ENCODE results near the gene GADD45B.
"Not testable (repeated sequence)": the region's sequence is repeated elsewhere in the genome, so short reads cannot be mapped to it uniquely, and the experiment has no call there.

Gene GADD45B

DNA sequence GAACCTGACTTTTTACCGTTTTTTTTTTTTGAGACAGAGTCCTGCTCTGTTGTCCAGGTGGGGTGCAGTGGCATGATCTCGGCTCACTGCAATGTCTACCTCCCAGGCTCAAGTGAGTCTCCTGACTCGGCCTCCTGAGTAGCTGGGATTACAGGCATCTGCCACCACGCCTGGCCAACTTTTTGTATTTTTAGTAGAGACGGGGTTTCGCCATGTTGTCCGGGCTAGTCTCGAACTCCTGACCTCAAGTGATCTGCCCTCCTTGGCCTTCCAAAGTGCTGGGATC is 6.1 kb upstream of the GADD45B start:
- not testable (repeated sequence) for DNase-seq

DNA sequence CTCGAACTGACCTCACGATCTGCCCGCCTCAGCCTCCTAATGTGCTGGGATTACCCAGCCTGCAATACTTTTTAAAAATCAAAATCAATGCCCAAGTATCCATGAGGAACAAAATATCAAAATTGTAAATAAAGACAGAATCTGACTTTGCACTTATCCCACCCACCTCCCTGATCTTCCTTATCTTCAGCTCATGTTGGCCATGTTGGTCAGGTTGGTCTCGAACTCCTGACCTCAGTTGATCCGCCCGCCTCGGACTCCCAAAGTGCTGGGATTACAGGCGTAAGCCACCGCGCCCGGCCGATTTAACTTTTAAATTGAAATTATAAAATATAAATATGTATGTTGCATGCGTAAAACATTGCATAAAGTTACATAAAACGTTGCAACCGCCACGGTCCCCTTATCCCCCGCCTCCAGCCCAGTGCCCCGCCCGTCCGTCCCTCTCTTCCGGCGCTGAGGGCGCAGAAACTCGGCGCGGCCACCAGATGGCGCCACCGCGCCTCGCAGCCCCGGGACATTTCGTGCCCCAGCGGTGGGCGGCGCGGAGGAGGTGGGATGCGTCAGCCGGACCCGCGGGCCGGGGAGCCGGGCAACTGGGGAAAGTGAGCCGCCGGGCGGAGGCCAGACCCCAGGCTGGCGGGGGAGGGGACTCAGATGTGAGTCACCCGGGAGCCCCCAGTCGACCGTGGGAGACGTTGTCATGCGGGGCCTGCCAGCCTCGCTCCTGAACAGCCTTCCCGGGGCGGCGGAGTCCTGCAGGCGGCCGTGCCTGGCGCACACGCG is 1.5 kb upstream of the GADD45B start:
- peak; percentile 95 to 97 for DNase-seq

DNA sequence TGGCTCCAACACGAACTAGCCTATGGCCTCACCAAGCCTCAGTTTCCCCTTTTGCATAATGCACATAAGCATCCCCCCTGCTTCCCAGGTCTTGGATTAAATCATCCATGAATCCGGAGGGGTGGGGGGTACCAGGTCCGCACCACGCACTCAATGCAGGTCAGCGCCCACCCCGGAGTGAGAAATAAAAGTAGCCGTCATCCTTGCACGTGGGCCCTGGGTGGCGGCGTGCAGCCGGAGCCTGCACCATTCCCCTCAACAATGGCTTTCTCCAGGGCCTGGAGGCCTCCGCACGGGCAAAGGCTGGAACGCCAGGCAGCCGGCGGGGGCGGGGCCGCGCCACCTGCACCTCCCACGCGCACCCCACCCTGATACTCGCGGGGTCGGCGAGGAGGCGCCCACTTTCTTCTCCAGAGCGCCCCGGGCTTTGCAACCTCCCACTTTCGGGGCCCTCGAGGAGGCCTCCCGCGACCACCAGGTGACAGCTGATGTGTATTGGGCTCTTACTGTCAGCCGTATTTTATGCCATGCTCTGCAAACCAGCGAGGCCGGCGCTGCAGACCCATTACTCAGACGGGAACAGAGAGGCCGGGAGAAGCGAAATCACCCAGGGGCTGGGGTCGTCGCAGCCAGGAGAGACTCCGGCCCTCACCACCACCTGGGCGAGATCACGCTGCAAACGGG is 767 bp upstream of the GADD45B start:
- peak; percentile 83 to 85 for DNase-seq

DNA sequence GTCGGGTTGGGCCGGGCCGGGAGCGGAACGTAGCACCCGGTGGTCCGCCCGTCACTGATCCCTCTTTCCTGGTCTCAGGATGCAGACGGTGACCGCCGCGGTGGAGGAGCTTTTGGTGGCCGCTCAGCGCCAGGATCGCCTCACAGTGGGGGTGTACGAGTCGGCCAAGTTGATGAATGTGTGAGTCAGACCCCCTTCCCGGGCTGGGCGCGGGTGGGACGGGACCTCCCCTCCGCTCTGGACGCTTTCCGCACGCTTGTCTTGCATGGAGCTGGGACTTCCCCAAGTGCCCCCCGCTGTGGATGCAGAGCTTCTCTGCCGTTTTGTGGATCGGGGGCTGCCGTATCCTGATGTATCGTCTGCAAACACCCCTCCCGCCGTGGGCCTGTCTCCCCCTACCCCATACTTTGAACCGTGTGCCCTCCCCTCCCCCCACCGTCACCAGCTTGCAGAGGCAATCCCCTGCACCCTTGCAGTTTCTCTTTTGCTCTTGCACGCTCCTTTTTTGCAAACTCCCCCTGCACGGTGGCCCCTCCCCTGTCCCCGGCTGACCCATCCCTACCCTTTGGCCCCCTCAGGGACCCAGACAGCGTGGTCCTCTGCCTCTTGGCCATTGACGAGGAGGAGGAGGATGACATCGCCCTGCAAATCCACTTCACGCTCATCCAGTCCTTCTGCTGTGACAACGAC is 669 bp downstream of the GADD45B start:
- peak; percentile 84 to 85 for DNase-seq

DNA sequence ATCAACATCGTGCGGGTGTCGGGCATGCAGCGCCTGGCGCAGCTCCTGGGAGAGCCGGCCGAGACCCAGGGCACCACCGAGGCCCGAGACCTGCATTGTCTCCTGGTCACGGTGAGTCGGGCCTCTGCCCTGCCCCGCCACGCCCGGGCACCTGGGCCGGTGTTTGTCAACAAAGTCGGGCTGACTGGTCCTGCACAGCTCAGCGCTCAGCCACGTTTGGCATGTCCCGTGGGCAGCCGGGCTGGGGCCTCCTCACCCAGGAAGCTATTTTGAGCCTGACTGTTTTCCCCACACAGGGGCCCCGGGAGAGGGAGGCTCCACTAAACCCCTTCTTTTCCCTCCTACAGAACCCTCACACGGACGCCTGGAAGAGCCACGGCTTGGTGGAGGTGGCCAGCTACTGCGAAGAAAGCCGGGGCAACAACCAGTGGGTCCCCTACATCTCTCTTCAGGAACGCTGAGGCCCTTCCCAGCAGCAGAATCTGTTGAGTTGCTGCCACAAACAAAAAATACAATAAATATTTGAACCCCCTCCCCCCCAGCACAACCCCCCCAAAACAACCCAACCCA is 1.3 kb downstream of the GADD45B start:
- DNase-seq = peak; percentile 60 to 64

DNA sequence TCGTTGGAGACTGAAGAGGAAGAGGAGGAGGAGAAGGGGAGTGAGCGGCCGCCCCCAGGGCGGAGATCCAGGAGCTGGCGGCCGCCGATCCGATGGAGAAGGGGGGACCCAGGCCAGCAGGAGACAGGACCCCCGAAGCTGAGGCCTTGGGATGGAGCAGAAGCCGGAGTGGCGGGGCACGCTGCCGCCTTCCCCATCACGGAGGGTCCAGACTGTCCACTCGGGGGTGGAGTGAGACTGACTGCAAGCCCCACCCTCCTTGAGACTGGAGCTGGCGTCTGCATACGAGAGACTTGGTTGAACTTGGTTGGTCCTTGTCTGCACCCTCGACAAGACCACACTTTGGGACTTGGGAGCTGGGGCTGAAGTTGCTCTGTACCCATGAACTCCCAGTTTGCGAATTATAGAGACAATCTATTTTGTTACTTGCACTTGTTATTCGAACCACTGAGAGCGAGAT is 1.8 kb downstream of the GADD45B start:
- peak; percentile 59 to 63 for DNase-seq

DNA sequence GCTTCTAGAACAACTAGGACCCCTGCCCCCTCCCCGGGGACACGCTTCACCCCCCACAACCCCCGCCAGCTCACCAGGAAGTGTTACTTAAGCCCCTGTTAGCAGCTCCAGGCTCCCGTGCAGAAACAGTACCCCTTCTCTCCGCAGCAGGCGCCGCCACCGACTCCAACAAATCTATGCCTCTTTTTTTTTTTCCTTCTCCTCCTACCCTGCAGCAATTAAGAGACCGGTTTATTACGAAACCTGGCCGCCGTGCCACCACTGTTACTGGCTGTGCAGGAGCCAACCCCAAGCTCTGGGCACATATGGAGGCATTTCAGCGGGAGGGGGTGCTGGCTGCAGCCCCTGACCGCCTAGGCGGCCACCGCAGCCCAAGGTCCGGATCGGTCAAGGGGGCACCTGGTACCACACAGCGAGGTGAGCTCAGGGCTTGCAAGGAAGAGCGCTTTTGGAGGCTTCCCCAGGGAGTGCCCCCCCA is 2.4 kb downstream of the GADD45B start:
- peak; percentile 65 to 72 for DNase-seq

DNA sequence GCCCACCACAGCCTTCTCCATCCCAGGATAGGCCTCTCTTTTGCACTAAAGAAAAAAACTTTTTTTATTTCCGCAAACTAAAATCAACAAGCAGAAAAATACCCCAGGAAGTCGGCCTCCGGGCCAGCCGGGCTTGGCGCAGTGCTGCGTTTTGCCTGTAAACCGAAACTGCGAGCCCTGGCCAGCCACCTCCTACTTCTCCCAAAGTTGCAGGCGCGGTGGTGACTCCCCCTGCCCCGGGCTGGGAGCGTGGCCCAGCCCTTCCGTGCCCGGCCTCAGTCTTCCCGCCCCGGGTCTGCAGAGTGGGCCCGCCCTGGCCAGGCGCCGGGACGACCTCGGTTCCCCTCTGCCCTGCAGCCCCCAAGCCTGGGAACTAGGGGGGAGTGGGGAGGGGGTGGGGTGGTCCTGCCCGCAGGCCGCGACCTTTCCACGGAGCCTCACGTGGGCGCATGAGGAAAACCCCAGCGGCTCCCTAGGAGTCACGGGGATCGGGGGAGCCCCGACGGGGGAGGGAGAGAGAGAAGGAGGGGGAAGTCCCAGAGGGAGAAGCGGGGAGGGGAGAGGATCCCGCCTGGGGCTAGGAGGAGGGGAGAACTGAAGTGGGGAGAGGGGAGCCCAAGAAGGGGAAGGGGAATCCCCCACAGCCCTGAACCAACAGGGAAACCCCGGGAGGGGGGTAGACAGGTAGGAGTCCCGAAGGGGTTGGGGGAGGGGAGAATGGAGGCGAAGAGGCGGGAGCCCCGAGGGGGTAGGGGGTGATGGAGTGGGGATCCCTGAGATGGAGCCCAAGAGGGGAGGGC is 3.0 kb downstream of the GADD45B start:
- DNase-seq = peak; percentile 68 to 74

DNA sequence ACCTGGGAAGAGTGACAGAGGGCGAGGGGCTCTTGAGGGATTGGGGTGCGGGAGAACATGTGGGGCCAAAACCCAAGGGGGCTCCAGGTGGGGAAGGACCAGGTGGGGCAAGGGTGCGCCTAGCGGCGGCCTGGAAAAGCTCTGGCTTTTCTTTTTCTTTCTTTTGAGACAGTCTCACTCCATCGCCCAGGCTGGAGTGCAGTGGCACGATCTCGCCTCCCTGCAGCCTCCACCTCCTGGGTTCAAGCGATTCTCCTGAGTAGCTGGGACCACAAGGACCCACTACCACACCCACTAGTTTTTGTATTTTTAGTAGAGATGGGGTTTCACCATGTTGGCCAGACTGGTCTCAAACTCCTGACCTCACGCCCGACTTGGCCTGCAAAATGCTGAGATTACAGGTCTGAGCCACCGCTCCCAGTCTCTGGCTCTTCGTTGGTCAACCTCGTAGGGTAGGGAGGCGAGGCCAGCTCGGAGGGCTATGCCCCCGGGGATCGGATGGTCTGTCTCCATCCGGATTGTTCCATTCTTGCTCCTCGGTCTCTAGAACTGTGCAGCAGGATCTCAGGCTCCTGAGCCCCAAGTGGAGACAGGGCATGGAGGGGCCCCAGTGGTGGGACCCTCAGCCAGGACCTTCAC is 3.7 kb downstream of the GADD45B start:
- DNase-seq = no peak

DNA sequence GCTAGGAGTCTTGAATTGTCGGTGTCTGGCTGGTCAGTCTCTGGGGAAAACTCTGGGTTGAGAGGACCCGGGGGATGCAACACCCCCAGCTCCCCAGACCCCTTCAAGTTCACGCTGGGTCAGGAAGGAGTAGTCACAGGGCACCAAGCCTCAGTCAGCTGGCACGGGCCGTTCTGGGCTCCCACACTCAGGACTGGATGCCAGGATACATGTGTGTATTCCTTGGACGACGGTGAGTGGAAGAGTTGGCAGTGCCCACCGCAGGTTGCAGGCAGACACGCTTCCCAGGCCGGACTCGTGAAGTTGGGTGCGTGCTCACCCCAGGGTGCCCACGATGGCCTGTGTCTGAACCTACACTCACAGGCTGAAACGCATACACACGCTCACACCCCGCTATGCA is 5.5 kb downstream of the GADD45B start:
- no peak for DNase-seq

DNA sequence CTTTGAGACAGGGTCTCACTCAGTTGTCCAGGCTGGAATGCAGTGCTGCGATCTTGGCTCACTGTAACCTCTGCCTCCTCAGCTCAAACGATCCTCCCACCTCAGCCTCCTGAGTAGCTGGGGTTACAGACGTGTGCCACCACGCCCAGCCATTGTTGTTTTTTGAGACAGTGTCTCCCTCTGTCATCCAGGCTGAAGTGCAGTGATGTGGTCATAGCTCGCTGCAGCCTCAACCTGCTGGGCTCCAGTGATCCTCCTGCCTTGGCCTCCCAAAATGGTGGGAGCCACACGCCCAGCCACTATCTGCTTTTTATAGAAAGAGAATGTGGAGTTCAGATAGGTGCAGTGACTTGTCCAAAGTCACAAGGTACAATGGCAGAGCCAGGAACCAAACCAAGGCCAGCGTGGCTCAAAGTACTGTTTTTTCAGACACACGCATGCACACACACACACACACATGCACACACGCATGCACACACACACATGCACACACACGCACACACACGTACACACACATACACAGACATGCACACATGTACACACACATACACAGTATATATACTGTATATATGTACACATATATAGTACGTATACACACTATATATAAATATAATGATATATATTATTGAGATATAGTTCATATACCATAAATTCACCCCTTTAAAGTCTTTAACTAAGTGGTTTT is 6.6 kb downstream of the GADD45B start:
- DNase-seq = no peak

DNA sequence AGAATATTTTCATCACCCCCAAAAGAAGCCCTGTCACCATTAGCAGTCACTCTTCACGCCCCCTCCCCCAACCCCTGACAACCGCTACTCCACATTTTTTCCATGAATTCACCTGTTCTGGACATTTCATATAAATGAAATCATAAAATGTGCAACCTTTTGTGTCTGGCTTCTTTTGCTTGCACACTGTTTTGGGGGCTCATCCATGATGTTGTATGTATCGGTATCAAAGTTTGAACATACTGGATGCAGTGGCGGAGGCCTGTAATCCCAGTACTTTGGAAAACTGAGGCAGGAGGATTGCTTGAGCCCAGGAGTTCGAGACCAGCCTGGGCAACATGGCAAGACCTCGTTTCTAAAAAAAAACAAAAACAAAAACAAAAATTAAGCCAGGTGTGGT is 7.2 kb downstream of the GADD45B start:
- no peak for DNase-seq

DNA sequence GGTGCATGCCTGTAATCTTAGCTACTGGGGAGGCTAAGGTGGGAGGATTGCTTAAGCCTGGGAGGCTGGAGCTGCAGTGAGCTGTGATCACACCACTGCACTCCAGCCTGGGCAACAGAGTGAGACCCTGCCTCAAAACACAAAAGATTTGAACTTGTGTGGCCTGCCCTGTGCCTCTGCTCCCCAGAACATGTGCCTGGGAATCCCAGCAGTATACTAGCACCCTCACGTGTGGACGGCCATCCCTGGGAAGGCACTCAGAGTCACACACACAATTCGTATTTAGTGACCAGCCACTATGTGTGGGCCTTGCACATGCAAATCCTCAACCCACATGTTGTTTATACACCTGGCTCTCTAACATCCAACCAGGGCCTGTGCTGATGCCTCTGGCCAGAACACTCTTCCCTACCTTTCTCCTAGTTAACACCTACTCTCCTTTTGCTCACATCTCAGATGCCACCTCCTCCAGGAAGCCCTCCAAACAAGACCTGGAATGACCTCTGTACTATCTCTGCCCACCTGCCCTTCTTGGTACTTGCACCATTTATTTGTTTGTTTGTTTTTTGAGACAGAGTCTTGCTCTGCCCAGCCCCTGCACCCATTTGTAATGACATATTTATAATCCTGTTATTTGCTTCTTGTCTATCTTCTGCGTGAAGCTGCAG is 7.7 kb downstream of the GADD45B start:
- no peak for DNase-seq

DNA sequence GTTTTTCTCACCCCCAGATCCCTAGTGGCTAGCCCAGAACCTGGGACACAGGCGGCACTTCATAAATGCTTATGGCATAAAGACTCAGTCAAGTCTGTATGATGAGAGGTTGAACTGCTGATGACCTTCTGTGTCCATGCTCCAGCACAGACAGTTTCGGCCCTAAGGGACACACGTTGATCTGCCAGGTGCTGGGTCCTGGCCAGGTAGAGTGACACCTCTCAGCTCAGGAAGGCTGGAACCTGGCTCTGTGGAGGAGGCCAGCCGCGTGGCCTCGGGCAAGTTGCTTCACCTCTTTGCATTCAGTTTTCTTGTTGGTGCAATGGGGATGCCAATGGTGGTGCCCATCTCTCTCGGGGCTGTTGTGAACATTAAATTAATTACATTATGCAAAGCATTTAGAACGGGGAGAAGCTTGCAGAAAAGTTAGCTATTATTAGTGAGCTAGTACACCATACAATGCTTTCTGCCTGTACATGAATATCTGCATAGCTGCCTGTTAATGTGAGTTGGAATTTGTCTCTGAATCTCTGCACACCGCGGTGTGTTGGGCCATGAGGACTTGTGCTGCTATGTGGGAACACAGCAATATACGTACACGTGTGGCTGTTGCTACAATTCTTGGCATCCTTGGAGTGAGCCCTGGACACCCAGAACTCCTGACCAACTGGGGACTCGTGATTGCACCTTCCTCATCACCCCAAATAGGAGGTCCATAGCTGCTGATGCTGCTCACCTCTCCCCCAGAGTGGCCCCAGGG is 8.4 kb downstream of the GADD45B start:
- no peak for DNase-seq

DNA sequence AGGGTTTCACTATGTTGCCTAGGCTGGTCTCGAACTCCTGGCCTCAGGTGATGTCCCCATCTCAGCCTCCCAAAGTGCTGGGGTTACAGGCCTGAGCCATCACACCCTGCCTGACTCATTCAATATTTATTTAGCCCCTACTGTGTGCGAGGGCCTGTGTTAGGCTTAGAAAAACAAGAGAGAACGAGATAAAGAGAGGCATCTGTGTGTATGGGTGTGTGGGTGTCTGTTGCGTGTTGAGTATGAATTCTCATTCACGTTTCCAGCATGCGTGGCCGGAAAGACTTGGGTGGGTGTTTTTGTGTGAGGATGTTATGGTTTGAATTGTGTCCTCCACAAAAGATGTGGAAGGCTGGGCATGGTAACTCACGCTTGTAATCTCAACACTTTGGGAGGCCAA is 9.5 kb downstream of the GADD45B start:
- no peak for DNase-seq

DNA sequence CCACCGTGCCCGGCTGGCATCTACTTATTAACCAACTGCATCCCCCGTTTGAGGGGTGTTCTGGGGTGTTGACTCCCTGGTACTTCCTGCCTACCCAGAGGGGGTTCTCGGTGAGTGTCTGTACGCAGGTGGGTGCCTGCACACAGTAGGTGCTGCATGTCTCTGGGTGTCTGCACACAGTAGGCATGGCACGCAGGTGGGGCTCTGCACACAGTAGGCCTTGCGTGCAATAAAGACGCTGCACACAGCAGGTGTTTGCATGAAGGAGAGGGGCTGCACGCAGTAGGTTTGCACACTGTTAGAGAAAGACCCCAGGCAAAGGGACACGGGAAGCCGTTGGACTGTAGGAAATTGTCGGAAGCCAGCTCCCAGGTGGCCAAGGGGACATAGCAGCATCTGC is 11.2 kb downstream of the GADD45B start:
- DNase-seq = no peak

DNA sequence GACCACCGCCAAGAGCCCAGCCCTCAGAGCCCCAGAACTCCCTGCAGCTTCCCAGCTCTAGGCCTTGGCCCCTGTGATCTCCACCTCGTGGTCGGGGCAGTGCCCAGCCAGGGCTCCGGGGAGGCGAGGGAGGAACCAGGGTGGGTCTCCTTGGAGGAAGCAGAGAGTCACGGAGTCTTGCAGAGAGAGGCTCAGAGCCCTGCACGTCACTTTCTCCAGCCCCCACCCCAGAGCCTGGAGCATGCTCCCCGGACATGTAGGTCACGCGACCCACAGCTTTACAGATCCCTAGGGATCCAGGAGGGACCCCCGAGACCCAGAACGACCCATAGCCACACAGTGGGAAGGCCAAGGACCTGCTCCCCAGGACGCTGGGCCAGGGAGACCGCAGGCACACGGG is 11.9 kb downstream of the GADD45B start:
- DNase-seq = no peak

DNA sequence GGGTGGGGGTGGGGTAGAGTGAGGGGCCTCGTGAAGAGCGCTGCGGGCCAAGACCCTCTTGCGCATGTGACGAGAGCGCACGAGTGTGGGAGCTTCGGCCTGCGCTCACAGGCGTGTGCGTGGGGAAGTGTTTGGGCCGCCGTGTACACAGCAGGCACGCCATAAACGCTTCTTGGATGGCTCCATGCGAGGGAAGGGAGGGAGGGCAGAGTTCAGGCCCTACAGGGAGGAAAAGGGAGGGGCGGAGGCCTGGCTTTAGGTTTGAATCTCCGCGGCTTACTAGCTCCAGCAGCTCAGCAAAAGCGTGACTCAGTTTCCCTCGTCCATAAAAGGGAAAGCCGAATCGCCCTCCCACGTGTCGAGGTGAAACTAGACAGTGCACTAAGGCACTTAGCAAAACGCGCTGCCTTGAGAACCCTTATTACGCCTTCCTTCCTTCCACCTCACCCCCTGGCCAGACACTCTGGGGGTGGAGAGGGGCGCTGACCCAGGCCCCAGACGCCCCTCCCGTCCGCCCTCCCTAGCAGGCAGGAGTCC is 12.5 kb downstream of the GADD45B start:
- peak; percentile 33 to 39 for DNase-seq

DNA sequence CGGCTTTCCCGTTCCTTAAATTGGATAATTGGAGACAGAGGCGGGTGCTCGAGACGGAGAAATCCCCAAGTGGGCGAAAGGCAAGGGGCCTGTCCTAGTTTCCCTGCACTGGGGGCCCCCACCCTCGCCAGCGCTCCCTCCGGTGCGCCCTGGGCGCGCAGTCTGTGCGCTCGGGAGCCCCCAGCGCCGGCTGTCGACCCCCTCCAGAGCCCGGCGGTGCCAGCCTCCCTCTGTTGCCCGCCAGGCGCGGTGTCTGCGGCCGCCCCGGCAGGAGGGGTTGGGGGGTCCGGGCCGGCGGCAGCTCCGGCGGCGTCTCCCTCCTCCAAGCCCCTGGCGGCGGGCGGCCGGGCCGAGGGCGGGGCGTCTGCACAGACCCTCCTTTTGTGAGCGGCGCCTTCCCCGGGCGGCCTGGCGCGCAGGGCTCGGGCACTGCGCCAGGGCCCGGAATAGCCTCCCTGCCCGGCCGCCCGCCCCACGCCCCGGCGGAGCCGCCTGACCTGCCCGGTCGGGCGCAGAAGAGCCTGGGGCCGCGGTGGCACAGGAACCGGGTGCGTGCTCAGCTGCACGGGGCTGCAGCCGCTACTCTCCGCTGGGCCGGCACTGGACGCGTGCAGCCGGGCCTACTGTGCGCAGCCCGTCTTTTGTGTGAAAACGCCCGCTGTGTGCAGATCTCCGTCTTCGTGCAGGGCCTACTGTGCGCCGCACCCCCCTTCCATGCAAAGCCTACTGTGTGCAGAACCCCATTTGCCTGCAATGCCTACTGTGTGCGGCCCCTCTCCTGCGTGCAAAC is 13.2 kb downstream of the GADD45B start:
- DNase-seq = peak; percentile 32 to 44
